Gastrocnemius medialis (tissue), 4 donors: ENCODE measurements around the gene DOK3.

Source experiments
- POLR2A ChIP-seq, 2 donors: fragments of 450-650 bp; IDR thresholded peaks; one replicate each; pipeline ENCODE4 v1.6.1; 2017; ENCODE audit warnings: antibody characterized with exemption in 2 of 2, mild to moderate bottlenecking in 2 of 2, moderate library complexity in 2 of 2
- TF ChIP-seq, protein P1 (sequence below), 5 experiments: fragments of 450-650 bp in 3 of 5; fragments of 200-600 bp in 2 of 5; sonication (generic) in 2 of 5; IDR thresholded peaks in 4 of 5; conservative IDR thresholded peaks in 1 of 5; 1 replicate in 4 of 5; 2 replicates in 1 of 5; pipeline ENCODE4 v1.5.1; 2016 to 2019; ENCODE audit warnings: antibody characterized with exemption in 5 of 5, mild to moderate bottlenecking in 3 of 5, moderate library complexity in 3 of 5

DNA sequence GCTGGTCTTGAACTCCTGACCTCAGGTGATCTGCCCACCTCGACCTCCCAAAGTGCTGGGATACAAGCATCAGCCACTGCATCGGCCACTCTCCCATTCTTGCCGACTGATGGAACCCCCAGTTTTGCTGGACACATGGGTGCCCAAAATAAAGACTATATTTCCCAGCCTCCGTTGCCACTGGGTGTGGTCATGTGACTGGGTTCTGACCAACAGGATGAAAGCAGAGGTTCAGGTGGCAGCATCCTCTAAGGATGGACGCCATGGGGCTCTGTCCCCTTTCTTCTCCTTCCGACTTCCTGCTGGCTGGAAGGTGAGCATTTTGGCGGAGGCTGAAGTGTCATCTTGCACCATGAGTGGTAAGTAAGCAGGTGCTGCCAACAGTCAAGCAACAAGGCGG is 22.5 kb downstream of the DOK3 start:
- TF ChIP-seq, protein P1, sequence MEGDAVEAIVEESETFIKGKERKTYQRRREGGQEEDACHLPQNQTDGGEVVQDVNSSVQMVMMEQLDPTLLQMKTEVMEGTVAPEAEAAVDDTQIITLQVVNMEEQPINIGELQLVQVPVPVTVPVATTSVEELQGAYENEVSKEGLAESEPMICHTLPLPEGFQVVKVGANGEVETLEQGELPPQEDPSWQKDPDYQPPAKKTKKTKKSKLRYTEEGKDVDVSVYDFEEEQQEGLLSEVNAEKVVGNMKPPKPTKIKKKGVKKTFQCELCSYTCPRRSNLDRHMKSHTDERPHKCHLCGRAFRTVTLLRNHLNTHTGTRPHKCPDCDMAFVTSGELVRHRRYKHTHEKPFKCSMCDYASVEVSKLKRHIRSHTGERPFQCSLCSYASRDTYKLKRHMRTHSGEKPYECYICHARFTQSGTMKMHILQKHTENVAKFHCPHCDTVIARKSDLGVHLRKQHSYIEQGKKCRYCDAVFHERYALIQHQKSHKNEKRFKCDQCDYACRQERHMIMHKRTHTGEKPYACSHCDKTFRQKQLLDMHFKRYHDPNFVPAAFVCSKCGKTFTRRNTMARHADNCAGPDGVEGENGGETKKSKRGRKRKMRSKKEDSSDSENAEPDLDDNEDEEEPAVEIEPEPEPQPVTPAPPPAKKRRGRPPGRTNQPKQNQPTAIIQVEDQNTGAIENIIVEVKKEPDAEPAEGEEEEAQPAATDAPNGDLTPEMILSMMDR (IDR thresholded peaks at IDR 0.05 in 4 of 5, conservative IDR thresholded peaks at IDR 0.05 in 1 of 5): no peak
- TF ChIP-seq POLR2A (IDR thresholded peaks at IDR 0.05): no peak
